Measurements from ENCODE around the gene PDCD10. TPM values are rescaled to one million over a fixed set of nuclear protein-coding genes. Genes with fewer than 3 reads are reported as not detected.

Gene PDCD10
- total and polyA plus RNA-seq, 7 experiments from 2014 or later: 31.5 to 85.0 (median 47.1) TPM

- Mint-ChIP-seq H3K4me1 (peaks cover 29 to 85% (median 63%) of the 10 kb centered on the region in 7 donors), H3K4me3 (no peak overlapping the region), H3K36me3 (peaks cover 4 to 68% (median 51%) of the 10 kb centered on the region in 5 donors), H3K27me3 (no peaks in the 10 kb centered on the region), H3K9me3 (no peaks in the 10 kb centered on the region), H3K27ac (peak overlapping the region in 1 of 9 donors; percentile 7)
- Histone ChIP-seq H3K27ac (ENCODE audit: low read depth, low read length) (no peak overlapping the region), H3K9me3 (ENCODE audit: control insufficient read depth in 2 of 3, low read length in 3 of 3) (no peaks in the 10 kb centered on the region), H3K36me3 (ENCODE audit: control insufficient read depth in 2 of 3, insufficient read depth in 3 of 3, low read length in 3 of 3) (peaks cover 2 to 32% (median 9%) of the 10 kb centered on the region in 3 experiments), H3K4me3 (ENCODE audit: low read length) (no peak overlapping the region), H3K4me1 (ENCODE audit: control insufficient read depth in 2 of 2, insufficient read depth in 2 of 2, low read length in 2 of 2) (peaks cover 0 to 5% of the 10 kb centered on the region in 2 donors), H3K27me3 (ENCODE audit: control insufficient read depth in 2 of 2, insufficient read depth in 2 of 2, low read length in 2 of 2) (no peaks in the 10 kb centered on the region)
- ChIA-PET CTCF (no interaction called here), POLR2A (no interaction called here)
- intact Hi-C loops (cut with micrococcal nuclease): no loop called here
- no peak for ATAC-seq
- no peak for DNase-seq
Observed at GRCh38 chr3:167718582-167718981, 16.1 kb downstream of the PDCD10 start.

GRCh38 chr3:167716920-167717319 lies 17.8 kb downstream of the PDCD10 start:
- ChIA-PET CTCF (no interaction called here), POLR2A (no interaction called here)
- H3K4me1 Mint-ChIP-seq: peaks cover 33 to 85% (median 63%) of the 10 kb centered on the region in 7 donors
- no peaks in the 10 kb centered on the region for H3K9me3 ChIP-seq (ENCODE audit: control insufficient read depth in 2 of 3, low read length in 3 of 3)
- no peak overlapping the region for H3K27ac ChIP-seq (ENCODE audit: low read depth, low read length)
- no peaks in the 10 kb centered on the region for H3K27me3 Mint-ChIP-seq
- ATAC-seq: no peak
- H3K4me3 Mint-ChIP-seq: no peak overlapping the region
- no peak for DNase-seq
- H3K27me3 ChIP-seq (ENCODE audit: control insufficient read depth in 2 of 2, insufficient read depth in 2 of 2, low read length in 2 of 2): no peaks in the 10 kb centered on the region
- peaks cover 2 to 32% (median 5%) of the 10 kb centered on the region in 3 experiments for H3K36me3 ChIP-seq (ENCODE audit: control insufficient read depth in 2 of 3, insufficient read depth in 3 of 3, low read length in 3 of 3)
- no peak overlapping the region for H3K4me3 ChIP-seq (ENCODE audit: low read length)
- no peak overlapping the region for H3K27ac Mint-ChIP-seq
- intact Hi-C loops (cut with micrococcal nuclease): no loop called here
- peaks cover 0 to 1% (median 0%) of the 10 kb centered on the region in 11 donors for H3K9me3 Mint-ChIP-seq
- H3K36me3 Mint-ChIP-seq: peaks cover 4 to 85% (median 56%) of the 10 kb centered on the region in 5 donors
- peaks cover 0 to 5% of the 10 kb centered on the region in 2 donors for H3K4me1 ChIP-seq (ENCODE audit: control insufficient read depth in 2 of 2, insufficient read depth in 2 of 2, low read length in 2 of 2)

GRCh38 chr3:167714871-167715270 lies 19.8 kb downstream of the PDCD10 start:
- CTCF ChIA-PET: no interaction called here
- Mint-ChIP-seq H3K4me3 (peak overlapping the region in 2 of 10 donors; percentile 7 to 30), H3K27ac (peak overlapping the region in 2 of 9 donors; percentile 2 to 56), H3K9me3 (peaks cover 0 to 2% (median 0%) of the 10 kb centered on the region in 11 donors), H3K36me3 (peaks cover 13 to 89% (median 56%) of the 10 kb centered on the region in 5 donors), H3K27me3 (no peaks in the 10 kb centered on the region), H3K4me1 (peaks cover 31 to 88% (median 71%) of the 10 kb centered on the region in 7 donors)
- Histone ChIP-seq H3K4me3 (ENCODE audit: low read length) (no peak overlapping the region), H3K27ac (ENCODE audit: low read depth, low read length) (no peak overlapping the region), H3K4me1 (ENCODE audit: control insufficient read depth in 2 of 2, insufficient read depth in 2 of 2, low read length in 2 of 2) (peaks cover 0 to 5% of the 10 kb centered on the region in 2 donors), H3K9me3 (ENCODE audit: control insufficient read depth in 2 of 3, low read length in 3 of 3) (no peaks in the 10 kb centered on the region), H3K27me3 (ENCODE audit: control insufficient read depth in 2 of 2, insufficient read depth in 2 of 2, low read length in 2 of 2) (no peaks in the 10 kb centered on the region), H3K36me3 (ENCODE audit: control insufficient read depth in 2 of 3, insufficient read depth in 3 of 3, low read length in 3 of 3) (peaks cover under 1 to 40% (median 6%) of the 10 kb centered on the region in 3 experiments)
- POLR2A ChIA-PET: no interaction called here
- intact Hi-C loops (cut with micrococcal nuclease): no loop called here
- DNase-seq (no peak), ATAC-seq (no peak)

- peaks cover 0 to 47% (median 6%) of the 10 kb centered on the region in 3 experiments for H3K36me3 ChIP-seq (ENCODE audit: control insufficient read depth in 2 of 3, insufficient read depth in 3 of 3, low read length in 3 of 3)
- Mint-ChIP-seq H3K36me3 (peaks cover 17 to 90% (median 48%) of the 10 kb centered on the region in 5 donors), H3K27me3 (no peaks in the 10 kb centered on the region), H3K27ac (peak overlapping the region in 3 of 9 donors; percentile 26 to 88 (median 52)), H3K4me1 (peaks cover 33 to 85% (median 77%) of the 10 kb centered on the region in 7 donors), H3K4me3 (peak overlapping the region in 4 of 10 donors; percentile 8 to 37 (median 23)), H3K9me3 (peaks cover 0 to 2% (median 0%) of the 10 kb centered on the region in 11 donors)
- ATAC-seq: no peak
- intact Hi-C loops (cut with micrococcal nuclease): loop anchor here in 1 of 2 donors (2.0 kb wide), 1 partner anchor 16 kb away; no protein-coding TSS in a partner anchor
- no peak for DNase-seq
- no peaks in the 10 kb centered on the region for H3K9me3 ChIP-seq (ENCODE audit: control insufficient read depth in 2 of 3, low read length in 3 of 3)
- CTCF ChIA-PET: no interaction called here
- no peak overlapping the region for H3K27ac ChIP-seq (ENCODE audit: low read depth, low read length)
- H3K4me1 ChIP-seq (ENCODE audit: control insufficient read depth in 2 of 2, insufficient read depth in 2 of 2, low read length in 2 of 2): peaks cover 0 to 5% of the 10 kb centered on the region in 2 donors
- POLR2A ChIA-PET: no interaction called here
- H3K4me3 ChIP-seq (ENCODE audit: low read length): no peak overlapping the region
- no peaks in the 10 kb centered on the region for H3K27me3 ChIP-seq (ENCODE audit: control insufficient read depth in 2 of 2, insufficient read depth in 2 of 2, low read length in 2 of 2)
Observed at GRCh38 chr3:167712445-167712844, 22.2 kb downstream of the PDCD10 start.

- Mint-ChIP-seq H3K4me3 (no peak overlapping the region), H3K9me3 (peaks cover 0 to 2% (median 0%) of the 10 kb centered on the region in 11 donors), H3K27me3 (no peaks in the 10 kb centered on the region), H3K4me1 (peaks cover 37 to 86% (median 82%) of the 10 kb centered on the region in 7 donors), H3K36me3 (peaks cover 18 to 91% (median 48%) of the 10 kb centered on the region in 5 donors), H3K27ac (peak overlapping the region in 7 of 9 donors; percentile 7 to 47 (median 20))
- ChIA-PET CTCF (interaction anchor here (1.1 kb wide), 1 partner anchor 30 kb away, joined by 3 read pairs; no protein-coding TSS in a partner anchor), POLR2A (no interaction called here)
- intact Hi-C loops (cut with micrococcal nuclease): loop anchor here in 1 of 2 donors (2.0 kb wide), 1 partner anchor 15 kb away; no protein-coding TSS in a partner anchor
- H3K36me3 ChIP-seq (ENCODE audit: control insufficient read depth in 2 of 3, insufficient read depth in 3 of 3, low read length in 3 of 3): peaks cover 0 to 42% (median 6%) of the 10 kb centered on the region in 3 experiments
- no peak for ATAC-seq
- no peaks in the 10 kb centered on the region for H3K27me3 ChIP-seq (ENCODE audit: control insufficient read depth in 2 of 2, insufficient read depth in 2 of 2, low read length in 2 of 2)
- no peaks in the 10 kb centered on the region for H3K9me3 ChIP-seq (ENCODE audit: control insufficient read depth in 2 of 3, low read length in 3 of 3)
- H3K4me1 ChIP-seq (ENCODE audit: control insufficient read depth in 2 of 2, insufficient read depth in 2 of 2, low read length in 2 of 2): peaks cover 0 to 5% of the 10 kb centered on the region in 2 donors
- H3K4me3 ChIP-seq (ENCODE audit: low read length): no peak overlapping the region
- no peak for DNase-seq
- no peak overlapping the region for H3K27ac ChIP-seq (ENCODE audit: low read depth, low read length)
Observed at GRCh38 chr3:167711439-167711838, 23.3 kb downstream of the PDCD10 start.

GRCh38 chr3:167710552-167710951 lies 24.1 kb downstream of the PDCD10 start:
- H3K9me3 Mint-ChIP-seq: peaks cover 0 to 2% (median 0%) of the 10 kb centered on the region in 11 donors
- Histone ChIP-seq H3K36me3 (ENCODE audit: control insufficient read depth in 2 of 3, insufficient read depth in 3 of 3, low read length in 3 of 3) (peaks cover 0 to 37% (median 6%) of the 10 kb centered on the region in 3 experiments), H3K27ac (ENCODE audit: low read depth, low read length) (no peak overlapping the region), H3K9me3 (ENCODE audit: control insufficient read depth in 2 of 3, low read length in 3 of 3) (no peaks in the 10 kb centered on the region), H3K4me1 (ENCODE audit: control insufficient read depth in 2 of 2, insufficient read depth in 2 of 2, low read length in 2 of 2) (peaks cover 0 to 5% of the 10 kb centered on the region in 2 donors), H3K27me3 (ENCODE audit: control insufficient read depth in 2 of 2, insufficient read depth in 2 of 2, low read length in 2 of 2) (no peaks in the 10 kb centered on the region), H3K4me3 (ENCODE audit: low read length) (no peak overlapping the region)
- DNase-seq (no peak), ATAC-seq (no peak)
- intact Hi-C loops (cut with micrococcal nuclease): loop anchor here in 1 of 2 donors (2.0 kb wide), 1 partner anchor 14 kb away; no protein-coding TSS in a partner anchor
- H3K27ac Mint-ChIP-seq: peak overlapping the region in 4 of 9 donors; percentile 25 to 72 (median 59)
- no peak overlapping the region for H3K4me3 Mint-ChIP-seq
- ChIA-PET CTCF (interaction anchor here (1.1 kb wide), 1 partner anchor 31 kb away, joined by 3 read pairs; no protein-coding TSS in a partner anchor), POLR2A (no interaction called here)
- peaks cover 13 to 85% (median 42%) of the 10 kb centered on the region in 5 donors for H3K36me3 Mint-ChIP-seq
- no peaks in the 10 kb centered on the region for H3K27me3 Mint-ChIP-seq
- H3K4me1 Mint-ChIP-seq: peaks cover 35 to 87% (median 83%) of the 10 kb centered on the region in 7 donors
